Prostate gland (tissue), 2 donors: Measurements from ENCODE around the gene SYCP1. TPM values are rescaled to one million over a fixed set of nuclear protein-coding genes. Genes with fewer than 3 reads are reported as not detected.

Source experiments
- DNase-seq: peaks from one replicate; pipeline ENCODE4 v3.0.0-alpha.2; 2019; ENCODE audit warnings: low spot score
- H3K27ac ChIP-seq, 2 donors: fragments of 200-600 bp; sonication (generic); 2 replicates each; pipeline ENCODE4 v1.5.1; 2017 to 2019
- H3K27me3 ChIP-seq: fragments of 200-600 bp; sonication (generic); replicated peaks from 2 replicates; pipeline ENCODE4 v1.5.1; 2019; ENCODE audit not compliant: insufficient read depth
- H3K36me3 ChIP-seq, 2 donors: fragments of 200-600 bp; sonication (generic); 1 replicate in 1 of 2; 2 replicates in 1 of 2; pipeline versions ENCODE4 v1.5.1 to v1.8.1; 2017 to 2019
- H3K4me1 ChIP-seq: fragments of 200-600 bp; sonication (generic); replicated peaks from 2 replicates; pipeline ENCODE4 v1.5.1; 2019
- H3K4me3 ChIP-seq, 2 donors: fragments of 200-600 bp; sonication (generic); 2 replicates each; pipeline ENCODE4 v1.5.1; 2017 to 2019
- H3K9me3 ChIP-seq: fragments of 200-600 bp; sonication (generic); 2 replicates; pipeline ENCODE4 v1.5.1; 2017
- CTCF ChIP-seq, 4 experiments: fragments of 200-600 bp in 2 of 4; fragments of 450-650 bp in 2 of 4; sonication (generic) in 2 of 4; IDR thresholded peaks; 1 replicate in 3 of 4; 2 replicates in 1 of 4; pipeline ENCODE4 v1.5.1; 2016 to 2019; ENCODE audit warnings: antibody characterized with exemption in 4 of 4, mild to moderate bottlenecking in 2 of 4, moderate library complexity in 2 of 4
- POLR2A ChIP-seq: fragments of 450-650 bp; IDR thresholded peaks from one replicate; pipeline ENCODE4 v1.6.1; 2016; ENCODE audit warnings: antibody characterized with exemption, mild to moderate bottlenecking
- POLR2AphosphoS5 ChIP-seq: sonication (generic); formaldehyde crosslinking; IDR thresholded peaks from one replicate; pipeline ENCODE4 v1.6.1; 2017; ENCODE audit warnings: antibody characterized with exemption
- WGBS: methylation state at CpG from one replicate; pipeline ENCODE4 v1.1.5; 2018; 5-methylcytosine and 5-hydroxymethylcytosine counted together
- intact Hi-C: fragments of 100-400 bp; cut with DNase I; formaldehyde crosslinking; loops from one replicate; pipeline ENCODE4 v1.14.2; 2022
- total RNA-seq, 2 donors: library from RNA; depleted of rRNA; stranded (reverse); fragments of >200 nt; gene quantifications; one replicate each; pipeline ENCODE4 v1.1.0, GENCODE V29; 2016

Gene SYCP1
- total RNA-seq, 2 donors from 2014 or later = 9.3 TPM; not detected in 1

- no peak for DNase-seq
- TF ChIP-seq CTCF (IDR thresholded peaks at IDR 0.05) (no peak), POLR2A (no peak), POLR2AphosphoS5 (no peak)
- Histone ChIP-seq H3K27me3 (no peaks in the 10 kb centered on the region), H3K4me3 (no peak overlapping the region), H3K27ac (no peak overlapping the region), H3K4me1 (no peaks in the 10 kb centered on the region), H3K9me3 (no peaks in the 10 kb centered on the region), H3K36me3 (no peaks in the 10 kb centered on the region)
- intact Hi-C loops = no loop called here
- WGBS = 87% methylated on average over 5 of the region's 5 CpGs
Measured at GRCh38 chr1:114831276-114831994, 23.2 kb upstream of the SYCP1 start.

GRCh38 chr1:114832057-114832456 lies 22.6 kb upstream of the SYCP1 start:
- H3K36me3 ChIP-seq = no peaks in the 10 kb centered on the region
- WGBS = 74% methylated on average over 4 of the region's 4 CpGs
- H3K27me3 ChIP-seq = no peaks in the 10 kb centered on the region
- no peak for DNase-seq
- H3K4me1 ChIP-seq = no peaks in the 10 kb centered on the region
- no peak overlapping the region for H3K27ac ChIP-seq
- H3K9me3 ChIP-seq = no peaks in the 10 kb centered on the region
- intact Hi-C loops = no loop called here
- H3K4me3 ChIP-seq = no peak overlapping the region
- no peak for TF ChIP-seq POLR2A
- TF ChIP-seq POLR2AphosphoS5 = no peak
- TF ChIP-seq CTCF (IDR thresholded peaks at IDR 0.05) = no peak

- no peak overlapping the region for H3K27ac ChIP-seq
- H3K4me3 ChIP-seq = no peak overlapping the region
- no peak for DNase-seq
- H3K27me3 ChIP-seq = no peaks in the 10 kb centered on the region
- no peaks in the 10 kb centered on the region for H3K36me3 ChIP-seq
- H3K9me3 ChIP-seq = no peaks in the 10 kb centered on the region
- WGBS = 80% methylated on average over 4 of the region's 4 CpGs
- no peaks in the 10 kb centered on the region for H3K4me1 ChIP-seq
- TF ChIP-seq CTCF (IDR thresholded peaks at IDR 0.05) = no peak
- no peak for TF ChIP-seq POLR2AphosphoS5
- TF ChIP-seq POLR2A = no peak
- intact Hi-C loops = no loop called here
Measured at GRCh38 chr1:114833421-114833820, 21.2 kb upstream of the SYCP1 start.

- intact Hi-C loops = no loop called here
- 86% methylated on average over 5 of the region's 5 CpGs for WGBS
Measured at GRCh38 chr1:114844270-114844669, 10.4 kb upstream of the SYCP1 start.

More at GRCh38 chr1:114844270-114844669, 10.4 kb upstream of the SYCP1 start:
- Histone ChIP-seq H3K27me3 (no peaks in the 10 kb centered on the region), H3K4me1 (no peaks in the 10 kb centered on the region), H3K4me3 (no peak overlapping the region), H3K9me3 (no peaks in the 10 kb centered on the region), H3K36me3 (no peaks in the 10 kb centered on the region), H3K27ac (no peak overlapping the region)
- DNase-seq = no peak
- TF ChIP-seq CTCF (IDR thresholded peaks at IDR 0.05) (no peak), POLR2A (no peak), POLR2AphosphoS5 (no peak)
